HG02884 (cell line): ENCODE measurements around the gene PLAGL2.
"Not testable (repeated sequence)": the region's sequence is repeated elsewhere in the genome, so short reads cannot be mapped to it uniquely, and the experiment has no call there.

Source experiments
- ATAC-seq: cut with Tn5 transposase; IDR thresholded peaks from one replicate; pipeline ENCODE4 v1.9.1; 2021; ENCODE audit warnings: mild to moderate bottlenecking, moderate library complexity; ENCODE audit not compliant: unreplicated experiment

Gene PLAGL2

DNA sequence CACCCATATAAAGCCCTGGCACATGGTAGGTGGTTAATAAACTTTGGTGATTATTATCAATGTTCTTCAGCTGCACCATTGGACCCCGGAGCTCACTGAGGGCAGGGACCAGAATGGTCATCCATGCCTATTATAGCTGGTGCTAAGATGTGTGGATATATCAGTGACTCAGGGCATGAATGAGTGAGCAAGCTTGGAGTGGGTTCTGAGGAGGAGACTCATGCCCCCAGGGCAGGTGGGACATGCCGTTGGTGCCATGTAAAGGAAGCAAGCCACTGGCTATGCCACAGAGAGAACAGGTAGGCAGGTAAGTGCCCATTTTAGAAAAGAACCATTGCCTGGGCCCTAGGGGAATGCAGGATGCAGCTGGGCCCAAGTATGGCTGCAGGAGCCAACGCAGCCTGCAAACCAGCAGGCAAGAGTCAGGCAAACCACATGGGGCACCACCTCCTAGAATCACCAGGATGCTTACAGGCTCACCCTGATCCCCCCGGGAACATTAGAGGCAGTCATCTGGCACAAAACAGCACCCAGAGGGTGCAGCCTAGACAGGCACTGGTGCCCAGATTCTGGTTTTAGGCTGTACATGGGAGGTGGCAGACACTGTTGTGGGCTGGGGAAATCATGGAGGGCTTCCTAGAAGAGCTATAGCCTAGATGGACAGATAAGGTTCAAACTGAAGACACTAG lies 23.5 kb downstream of the PLAGL2 start:
- ATAC-seq: no peak

DNA sequence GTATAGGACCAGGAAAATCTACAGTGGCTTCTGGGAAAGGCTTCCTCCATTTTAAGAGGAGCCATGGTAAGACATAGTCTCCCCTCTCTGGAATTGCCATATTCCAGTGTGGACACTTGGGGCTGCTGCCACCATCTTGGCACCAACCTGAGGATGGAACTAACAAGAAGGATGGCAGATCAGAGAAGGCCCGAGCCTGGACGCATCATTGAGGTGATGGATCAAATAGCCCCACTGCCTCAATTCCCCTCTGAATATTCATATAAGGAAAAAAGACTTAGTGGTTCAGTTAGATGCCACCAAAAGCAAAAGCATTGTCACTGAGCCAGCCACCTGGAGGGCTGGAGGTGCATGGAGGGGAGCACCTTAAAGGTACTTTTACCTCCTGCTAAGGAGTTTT lies 25.9 kb downstream of the PLAGL2 start:
- ATAC-seq: no peak

DNA sequence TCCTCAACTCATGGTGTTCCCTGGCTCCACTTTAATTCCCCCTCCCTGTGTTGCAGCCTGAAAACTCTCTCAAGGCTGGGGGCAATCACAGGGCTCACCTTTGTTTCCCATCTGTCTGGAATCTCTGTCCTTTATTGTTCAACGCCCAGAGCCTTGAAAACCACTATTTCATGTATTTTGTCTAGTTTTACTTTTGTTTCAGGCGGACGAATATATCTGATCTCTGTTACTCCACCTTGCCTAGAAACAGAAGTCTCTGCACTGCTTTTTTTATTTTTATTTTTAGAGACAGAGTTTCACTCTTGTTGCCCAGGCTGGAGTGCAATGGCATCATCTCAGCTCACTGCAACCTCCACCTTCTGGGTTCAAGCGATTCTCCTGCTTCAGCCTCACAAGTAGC lies 27.6 kb downstream of the PLAGL2 start:
- ATAC-seq: no peak

DNA sequence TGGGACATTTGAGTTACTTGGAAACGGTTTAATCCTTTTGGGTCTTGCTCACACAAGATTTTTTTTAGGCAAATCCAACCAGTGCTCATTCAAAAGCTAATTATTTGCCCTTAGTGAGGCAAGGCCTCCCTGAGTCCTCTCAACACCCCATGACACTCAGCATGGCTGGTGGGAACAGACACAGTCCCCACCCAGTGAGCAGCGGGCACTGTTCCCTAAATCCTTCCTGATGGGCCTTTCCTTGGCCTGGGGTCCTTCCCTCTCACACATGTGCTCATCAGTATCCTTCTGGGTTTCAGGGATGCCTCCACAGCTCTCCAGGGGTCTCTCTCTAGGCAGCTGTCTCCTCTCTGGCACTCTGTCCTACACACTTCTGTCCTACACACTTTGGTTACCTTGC lies 28.0 kb downstream of the PLAGL2 start:
- no peak for ATAC-seq

DNA sequence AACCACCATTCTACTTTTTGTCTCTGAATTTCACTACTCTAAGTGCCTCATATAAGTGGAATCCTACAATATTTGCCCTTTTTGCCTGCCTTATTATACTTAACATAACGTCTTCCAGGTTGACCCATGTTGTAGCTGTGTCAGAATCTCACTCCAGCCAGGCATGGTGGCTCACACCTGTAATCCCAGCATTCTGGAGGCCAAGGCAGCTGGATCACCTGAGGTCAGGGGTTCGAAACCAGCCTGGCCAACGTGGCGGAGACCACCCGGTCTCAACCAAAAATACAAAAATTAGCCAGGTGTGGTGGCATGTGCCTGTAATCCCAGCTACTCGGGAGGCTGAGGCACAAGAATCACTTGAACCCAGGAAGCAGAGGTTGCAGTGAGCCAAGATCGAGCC lies 29.8 kb downstream of the PLAGL2 start:
- not testable (repeated sequence) for ATAC-seq

DNA sequence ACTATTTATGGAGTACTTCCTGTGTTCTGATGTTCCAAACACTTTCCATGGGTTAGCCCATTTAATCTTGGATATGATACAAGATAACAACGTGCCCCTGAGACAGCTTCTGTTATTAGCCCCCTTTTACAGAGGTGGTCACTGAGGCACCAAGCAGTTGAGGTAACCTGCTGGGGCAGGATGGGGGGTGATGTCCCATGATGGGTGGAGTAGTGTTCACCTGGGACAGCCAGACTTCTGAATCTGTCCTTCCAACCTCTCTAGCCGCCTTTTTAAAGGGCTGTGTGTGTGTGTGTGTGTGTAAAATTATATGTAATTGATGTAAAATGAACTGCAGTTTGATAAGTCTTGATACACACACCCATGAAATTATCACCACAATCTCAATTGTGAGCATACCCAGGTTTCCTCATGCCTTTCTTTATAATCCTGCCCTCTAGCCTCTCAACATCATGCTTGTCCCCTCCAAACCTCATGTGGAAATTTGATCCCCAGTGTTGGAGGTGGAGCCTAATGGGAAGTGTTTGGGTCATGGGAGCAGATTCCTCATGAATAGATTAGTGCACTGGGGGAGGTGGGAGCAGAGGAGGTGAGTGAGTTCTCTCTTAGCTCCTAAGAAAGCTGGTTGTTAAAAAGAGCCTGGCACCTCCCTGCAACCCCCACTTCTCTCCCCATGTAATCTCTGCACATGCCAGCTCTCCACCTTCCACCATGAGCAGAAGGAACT lies 39.2 kb downstream of the PLAGL2 start:
- ATAC-seq: no peak

DNA sequence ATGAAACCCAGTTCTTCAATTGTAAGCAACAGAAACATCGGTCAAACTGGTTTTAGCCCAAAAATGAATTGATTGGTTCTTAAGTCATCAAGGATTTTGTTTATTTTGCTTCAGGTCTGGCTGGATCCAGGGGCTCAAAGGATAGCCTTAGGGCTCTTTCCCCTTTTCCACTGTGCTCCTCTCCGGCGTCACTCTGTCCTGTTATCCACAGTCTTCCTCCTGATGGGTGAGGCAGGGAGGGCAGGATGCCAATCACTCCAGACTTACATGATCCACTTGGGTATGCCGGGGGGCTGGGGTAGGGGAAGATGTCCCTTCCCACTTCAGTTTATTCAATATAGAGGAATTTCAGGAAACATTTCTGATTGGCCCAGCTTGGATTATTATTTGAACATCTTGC lies 40.0 kb downstream of the PLAGL2 start:
- ATAC-seq: no peak

DNA sequence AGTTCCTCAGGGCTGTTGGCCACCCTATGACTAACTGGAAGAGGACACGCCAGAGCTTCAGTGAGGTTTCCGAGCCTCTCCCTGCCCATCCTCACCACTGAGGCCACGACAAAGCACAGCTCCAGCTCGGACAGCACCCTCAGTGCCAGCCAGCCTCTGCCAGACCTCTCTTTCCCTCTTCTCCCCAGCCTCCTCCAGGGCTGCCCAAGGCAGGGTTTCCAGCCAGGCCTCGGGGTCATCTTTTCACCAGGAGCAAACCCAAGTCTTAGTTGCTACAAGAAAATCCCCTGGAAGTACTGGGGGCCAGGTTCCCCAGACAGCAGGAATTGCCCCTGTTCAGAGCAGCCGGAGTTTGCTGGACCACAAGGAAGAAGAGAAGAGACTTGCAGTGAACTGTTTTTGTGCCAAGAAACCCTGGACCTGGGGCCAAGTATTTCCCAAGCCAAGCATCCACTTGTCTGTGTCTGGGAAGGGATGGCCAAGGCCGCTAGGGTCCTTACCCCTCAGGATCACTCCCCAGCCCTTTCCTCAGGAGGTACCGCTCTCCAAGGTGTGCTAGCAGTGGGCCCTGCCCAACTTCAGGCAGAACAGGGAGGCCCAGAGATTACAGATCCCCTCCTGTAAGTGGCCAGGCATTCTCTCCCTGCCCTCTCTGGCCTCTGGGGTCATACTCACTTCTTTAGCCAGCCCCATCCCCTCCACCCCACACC lies 41.6 kb downstream of the PLAGL2 start:
- ATAC-seq: no peak

DNA sequence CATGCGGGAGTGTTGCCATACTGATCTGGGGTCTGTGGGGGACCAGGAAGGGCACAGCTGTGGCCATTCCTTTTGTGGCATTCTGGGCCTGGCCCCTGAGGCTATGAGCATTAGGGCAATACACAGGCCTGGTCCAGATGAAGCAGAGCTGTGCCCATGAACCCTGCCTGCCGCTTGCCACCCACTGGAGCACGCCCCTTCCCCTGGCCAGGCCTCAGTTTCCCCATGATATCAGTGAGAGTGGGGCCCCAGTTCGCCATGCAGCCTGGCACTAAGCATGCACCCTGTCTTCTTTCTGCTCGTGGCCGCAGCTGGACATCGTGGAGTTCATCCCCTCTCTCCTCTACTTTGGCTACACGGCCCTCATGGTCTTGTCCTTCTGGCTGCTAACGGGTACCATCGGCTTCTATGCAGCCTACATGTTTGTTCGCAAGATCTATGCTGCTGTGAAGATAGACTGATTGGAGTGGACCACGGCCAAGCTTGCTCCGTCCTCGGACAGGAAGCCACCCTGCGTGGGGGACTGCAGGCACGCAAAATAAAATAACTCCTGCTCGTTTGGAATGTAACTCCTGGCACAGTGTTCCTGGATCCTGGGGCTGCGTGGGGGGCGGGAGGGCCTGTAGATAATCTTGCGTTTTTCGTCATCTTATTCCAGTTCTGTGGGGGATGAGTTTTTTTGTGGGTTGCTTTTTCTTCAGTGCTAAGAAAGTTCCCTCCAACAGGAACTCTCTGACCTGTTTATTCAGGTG lies 42.4 kb downstream of the PLAGL2 start:
- ATAC-seq: no peak

DNA sequence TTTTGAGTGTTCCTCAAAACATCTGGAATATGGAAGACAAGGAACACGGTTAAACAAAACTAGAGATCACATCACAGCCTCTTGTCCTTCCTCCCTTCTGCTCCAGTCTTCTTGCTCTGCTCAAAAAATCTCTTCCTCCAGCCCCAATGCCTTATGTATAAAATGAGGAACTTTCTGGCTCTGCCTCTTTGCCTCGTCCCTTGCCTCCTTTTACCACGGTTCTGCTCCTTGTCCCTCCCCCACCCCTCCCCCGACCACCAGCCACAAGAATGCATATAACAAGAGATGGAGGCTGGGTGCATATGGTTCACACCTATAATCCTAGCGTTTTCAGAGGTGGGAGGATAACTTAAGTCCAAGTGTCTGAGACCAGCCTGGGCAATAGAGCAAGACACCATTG lies 43.6 kb downstream of the PLAGL2 start:
- no peak for ATAC-seq

DNA sequence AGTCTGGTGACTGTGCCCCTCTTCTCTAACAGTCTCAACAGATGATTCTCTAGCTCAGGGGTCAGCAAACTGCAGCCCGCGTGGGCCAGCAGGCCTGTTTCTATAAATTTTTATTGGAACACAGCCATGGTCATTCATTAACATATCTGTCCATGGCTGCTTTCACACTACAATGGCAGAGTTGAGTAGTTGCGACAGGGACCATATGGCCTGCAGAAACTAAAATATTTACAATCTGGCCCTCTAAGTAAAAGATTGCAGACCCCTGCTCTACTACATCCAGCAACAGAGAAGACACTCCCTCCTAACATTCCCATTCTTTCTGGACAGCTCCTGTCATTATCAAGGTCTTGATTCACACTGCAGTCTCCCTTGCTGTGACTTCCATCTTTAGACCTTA lies 45.2 kb downstream of the PLAGL2 start:
- ATAC-seq: no peak

DNA sequence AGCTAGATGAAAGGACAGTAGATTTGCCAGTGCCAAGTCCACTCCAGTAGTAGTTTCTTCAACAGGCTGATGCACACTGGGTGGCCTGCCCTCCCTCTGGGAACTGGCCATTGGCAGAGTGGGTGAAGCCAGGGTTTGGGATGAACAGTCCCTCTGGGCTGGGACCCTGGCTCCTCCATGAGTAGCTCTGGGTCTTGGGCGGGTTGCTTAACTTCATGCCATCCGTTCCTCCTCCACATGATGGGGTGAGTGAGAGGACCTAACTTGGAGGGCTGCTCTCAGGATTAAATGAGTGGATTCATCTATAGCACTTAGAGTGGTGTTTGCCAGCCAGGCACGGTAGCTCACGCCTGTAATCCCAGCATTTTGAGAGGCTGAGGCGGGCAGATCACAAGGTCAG lies 47.2 kb downstream of the PLAGL2 start:
- ATAC-seq: no peak

DNA sequence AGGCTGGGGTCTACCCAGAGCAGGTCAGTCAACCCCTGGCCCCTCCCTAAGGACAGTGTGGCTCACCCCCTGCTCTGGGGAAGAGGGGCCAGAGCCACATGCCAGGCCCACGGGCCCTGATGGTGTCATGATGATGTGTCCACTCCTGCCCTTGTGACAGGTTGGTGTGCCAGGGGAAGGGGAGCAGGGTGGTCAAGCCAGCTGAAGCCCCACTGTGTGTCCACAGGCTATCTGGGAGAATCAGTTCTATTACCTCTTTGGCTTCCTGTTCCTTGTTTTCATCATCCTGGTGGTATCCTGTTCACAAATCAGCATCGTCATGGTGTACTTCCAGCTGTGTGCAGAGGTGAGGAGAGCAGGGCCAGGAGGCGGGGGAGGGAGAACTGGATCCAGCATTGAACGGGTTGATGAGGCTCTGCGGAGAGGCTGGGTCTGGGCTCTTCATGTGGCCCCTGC lies 47.7 kb downstream of the PLAGL2 start:
- no peak for ATAC-seq

DNA sequence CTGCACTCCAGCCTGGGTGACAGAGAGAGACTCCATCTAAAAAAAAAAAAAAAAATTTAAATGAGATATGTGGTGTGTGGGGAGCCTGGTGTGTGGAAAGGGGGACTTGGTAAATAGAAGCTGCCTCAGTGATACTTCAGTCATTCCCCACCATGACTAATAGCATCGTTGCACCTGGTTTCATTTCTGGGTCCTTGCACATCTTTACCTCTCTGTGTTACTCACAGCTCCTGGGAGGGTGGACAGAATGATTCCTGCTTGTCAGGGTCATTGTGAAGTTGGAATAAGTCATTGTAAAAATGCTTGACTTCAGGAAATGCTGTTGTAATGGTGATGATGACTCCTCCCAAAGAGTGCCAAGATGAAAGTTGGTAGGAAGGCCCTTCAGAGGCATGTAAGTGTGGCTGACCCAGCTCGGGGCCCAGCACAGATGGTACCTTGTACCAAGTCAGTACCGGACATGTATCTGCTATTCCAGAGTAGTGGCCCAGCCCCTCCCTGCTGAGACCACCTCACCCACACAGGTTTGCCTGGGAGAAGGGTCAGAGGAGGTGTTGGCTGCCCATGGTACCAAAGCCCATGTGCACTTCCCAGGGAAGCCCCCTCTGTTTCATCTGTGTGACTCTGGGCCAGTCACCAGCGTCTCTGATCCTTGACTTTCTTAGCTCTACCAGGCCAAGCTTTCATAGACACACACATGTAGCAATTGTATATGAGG lies 48.4 kb downstream of the PLAGL2 start:
- ATAC-seq: no peak

DNA sequence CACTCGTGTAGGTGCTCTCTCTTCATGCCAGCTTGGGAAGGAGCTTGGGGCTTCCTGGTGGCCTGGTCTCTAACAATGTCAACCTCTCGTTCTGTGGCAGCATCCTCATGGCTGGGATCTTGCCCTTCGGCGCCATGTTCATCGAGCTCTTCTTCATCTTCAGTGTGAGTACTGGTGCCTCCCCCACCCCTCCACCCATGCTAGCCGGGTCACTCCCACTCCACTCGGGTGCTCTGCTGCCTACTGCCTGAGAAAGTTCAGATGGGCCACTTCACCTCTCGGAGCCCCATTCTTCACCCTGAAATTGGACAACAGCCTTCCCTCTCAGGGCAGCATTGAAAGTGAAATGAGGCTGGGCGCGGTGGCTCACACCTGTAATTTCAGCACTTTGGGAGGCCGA lies 49.2 kb downstream of the PLAGL2 start:
- ATAC-seq: no peak

DNA sequence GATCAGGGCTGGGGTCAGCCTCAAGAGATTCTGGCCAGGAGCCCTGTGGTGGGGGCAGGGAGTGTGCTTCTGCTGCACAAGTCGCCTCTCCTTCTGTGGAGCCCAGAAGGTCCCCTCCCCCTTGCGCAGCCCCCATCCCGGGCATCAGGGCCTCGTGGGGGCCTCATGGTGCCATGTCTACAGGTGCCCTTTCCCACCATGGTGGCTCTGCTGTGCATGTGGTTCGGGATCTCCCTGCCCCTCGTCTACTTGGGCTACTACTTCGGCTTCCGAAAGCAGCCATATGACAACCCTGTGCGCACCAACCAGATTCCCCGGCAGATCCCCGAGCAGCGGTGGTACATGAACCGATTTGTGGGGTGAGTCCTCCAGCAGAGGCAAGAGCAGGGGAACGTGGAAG lies 49.9 kb downstream of the PLAGL2 start:
- ATAC-seq: no peak

DNA sequence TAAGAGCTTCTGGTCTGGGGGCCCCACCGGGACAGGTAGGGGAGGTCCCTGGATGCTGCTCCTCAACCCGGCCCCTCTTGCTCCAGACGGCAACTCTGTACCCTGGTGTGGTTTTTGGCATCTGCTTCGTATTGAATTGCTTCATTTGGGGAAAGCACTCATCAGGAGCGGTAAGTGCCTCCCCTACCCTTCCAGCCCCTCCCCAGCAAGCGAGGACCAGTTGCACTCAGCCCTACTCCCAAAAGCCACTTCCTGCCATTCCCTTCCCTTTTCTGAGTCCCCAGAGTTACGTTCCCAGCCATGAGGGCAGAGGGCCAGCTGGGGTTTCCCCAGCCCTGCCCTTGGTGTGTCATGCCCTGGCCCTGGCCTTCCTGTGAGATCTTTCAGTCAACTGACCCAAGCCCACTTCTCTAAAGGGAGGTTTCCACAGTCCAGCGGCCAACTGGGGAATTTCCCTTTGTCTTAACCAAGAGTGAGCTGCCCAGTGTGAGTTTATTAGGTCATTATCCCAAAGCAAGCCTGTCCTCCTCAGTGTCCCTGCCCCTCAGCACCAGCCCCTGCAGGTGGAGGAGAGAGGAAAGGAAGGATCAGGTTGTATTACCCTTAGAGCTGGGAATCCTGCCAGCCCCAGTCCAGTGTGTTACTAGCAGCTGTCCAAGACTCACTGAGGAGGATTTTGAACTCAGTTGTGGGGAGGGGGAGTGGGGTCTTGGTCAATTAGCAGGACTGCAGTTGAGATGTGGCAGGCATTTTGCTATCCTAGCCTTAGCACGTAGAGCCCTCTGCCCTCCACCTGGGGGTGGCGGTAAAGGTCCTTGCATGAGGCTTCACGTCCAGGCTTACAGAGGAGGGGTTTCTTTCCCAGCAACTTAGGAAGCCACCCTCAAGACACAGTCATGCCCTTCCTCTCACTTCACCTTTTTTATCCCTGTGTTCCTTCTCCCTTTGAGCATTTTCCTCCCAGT lies 52.2 kb downstream of the PLAGL2 start:
- no peak for ATAC-seq

DNA sequence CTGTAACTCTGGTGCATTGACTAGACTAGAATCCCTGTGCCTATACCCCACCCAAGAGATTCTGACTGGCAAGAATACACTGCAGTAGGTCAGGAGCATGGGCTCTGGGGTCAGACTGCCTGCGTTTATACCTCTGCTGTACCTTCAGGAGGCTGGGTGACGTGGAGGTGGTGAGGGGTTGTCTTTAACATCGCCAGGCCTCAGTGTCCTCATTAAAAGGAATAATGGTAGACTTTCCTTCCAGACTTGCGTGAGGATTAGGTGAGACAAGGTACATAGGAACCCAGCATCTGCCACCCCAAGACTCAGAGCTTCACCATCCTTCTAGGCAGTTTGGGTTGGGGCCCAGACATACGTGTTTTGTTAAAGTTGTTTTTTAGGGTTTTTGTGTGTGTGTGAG lies 53.8 kb downstream of the PLAGL2 start:
- no peak for ATAC-seq

DNA sequence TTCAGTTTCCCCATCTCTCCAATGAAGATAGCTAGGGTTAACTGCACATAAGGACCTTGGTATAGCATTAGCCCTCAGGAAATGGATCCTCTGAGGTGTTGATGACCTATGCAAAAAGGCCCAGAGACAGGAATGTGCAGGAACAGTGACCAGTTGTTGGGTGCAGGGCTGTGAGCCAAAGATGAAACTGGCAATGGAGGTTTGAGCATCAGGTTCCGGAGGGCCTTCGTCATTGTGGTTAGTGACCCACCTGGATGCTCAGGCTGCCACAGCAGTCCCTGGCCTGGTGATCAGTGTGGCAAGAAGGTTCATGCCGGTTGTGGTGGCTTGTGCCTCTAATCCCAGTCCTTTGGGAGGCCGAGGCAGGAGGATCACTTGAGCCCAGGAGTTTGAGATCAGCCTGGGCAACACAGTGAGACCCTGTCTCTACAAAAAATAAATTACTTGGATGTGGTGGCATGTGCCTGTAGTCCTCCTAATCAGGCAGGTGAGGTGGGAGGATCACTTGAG lies 54.3 kb downstream of the PLAGL2 start:
- no peak for ATAC-seq
